A549 (cell line): Measurements from ENCODE around the gene TAF10.

Experiments used
- CTCF ChIP-seq: fragments of >200 bp; sonication (Bioruptor Twin); formaldehyde crosslinking; IDR thresholded peaks from 3 replicates; pipeline ENCODE4 v1.5.1; 2016
- ESRRA ChIP-seq: fragments of 150-350 bp; IDR thresholded peaks from 2 replicates; pipeline ENCODE4 v1.6.1; 2014; ENCODE audit warnings: mild to moderate bottlenecking, low read length, borderline replicate concordance

DNA sequence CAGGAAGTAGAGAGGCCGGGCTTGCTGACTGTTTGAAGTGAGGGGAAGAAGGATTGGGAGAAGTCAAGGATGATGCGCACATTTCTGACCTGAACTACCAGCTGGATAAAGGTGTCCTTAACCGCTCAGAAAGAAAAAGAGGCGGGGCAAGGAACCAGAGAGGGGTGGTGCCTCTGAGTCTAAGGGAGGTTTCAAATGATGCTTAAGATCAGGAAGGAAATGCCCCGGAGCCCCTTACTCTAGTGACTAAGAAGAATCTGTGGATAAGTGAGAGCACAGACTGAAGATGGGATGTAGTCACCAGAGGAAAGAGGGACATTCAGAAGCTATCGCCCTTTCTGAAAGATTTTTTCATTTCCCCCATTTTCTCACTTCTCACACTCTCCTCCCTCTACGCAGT lies 30.9 kb upstream of the TAF10 start:
- TF ChIP-seq ESRRA: no peak
- no peak for TF ChIP-seq CTCF
